Stimulated activated CD8-positive, alpha-beta memory T cell treated with anti-CD3 and anti-CD28 coated beads, Interleukin-7, amount 100 ng/mL, for 1 hour (primary cell): ENCODE results near the gene AUNIP.

Experiments
- DNase-seq, 2 donors: peaks; one replicate each; pipeline ENCODE4 v3.0.0-alpha.2; 2020; ENCODE audit warnings: low read depth in 2 of 2

The AUNIP gene

DNA sequence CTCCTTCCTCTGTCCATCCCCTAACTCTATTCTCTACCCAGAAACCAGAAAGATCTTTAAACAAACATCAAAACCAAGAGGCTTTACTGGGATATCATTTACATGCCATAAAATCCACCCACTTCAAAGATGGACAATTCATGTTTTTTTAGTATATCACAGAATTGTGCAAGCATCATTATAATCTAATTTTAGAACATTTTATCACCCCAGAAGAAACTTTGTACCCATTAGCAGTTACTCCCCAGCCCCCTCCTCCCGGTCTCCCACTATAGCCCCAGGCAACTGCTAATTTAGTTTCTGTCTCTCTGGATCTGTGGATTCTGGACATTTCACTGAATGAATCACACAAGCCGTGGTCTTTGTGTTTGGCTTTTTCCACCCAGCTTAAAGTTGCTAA lies 64.0 kb downstream of the AUNIP start:
- no peak for DNase-seq

DNA sequence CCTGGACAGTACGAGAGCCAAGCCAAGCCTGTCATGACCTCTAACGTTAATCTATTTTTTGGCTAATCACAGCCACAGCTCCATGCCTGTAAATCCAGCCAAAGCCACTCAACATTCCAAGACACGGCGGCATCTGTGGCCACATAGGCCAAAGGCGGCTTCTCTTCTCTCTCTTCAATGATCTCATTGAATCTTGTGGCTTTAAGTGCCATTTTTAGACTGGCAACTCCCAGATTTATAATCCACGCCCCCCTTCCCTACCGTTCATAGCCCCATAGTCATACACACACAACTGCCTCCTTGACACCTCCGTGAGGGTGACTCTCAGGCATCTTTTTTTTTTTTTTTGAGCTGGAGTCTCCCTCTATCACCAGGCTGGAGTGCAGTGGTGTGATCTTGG lies 64.9 kb downstream of the AUNIP start:
- no peak for DNase-seq

DNA sequence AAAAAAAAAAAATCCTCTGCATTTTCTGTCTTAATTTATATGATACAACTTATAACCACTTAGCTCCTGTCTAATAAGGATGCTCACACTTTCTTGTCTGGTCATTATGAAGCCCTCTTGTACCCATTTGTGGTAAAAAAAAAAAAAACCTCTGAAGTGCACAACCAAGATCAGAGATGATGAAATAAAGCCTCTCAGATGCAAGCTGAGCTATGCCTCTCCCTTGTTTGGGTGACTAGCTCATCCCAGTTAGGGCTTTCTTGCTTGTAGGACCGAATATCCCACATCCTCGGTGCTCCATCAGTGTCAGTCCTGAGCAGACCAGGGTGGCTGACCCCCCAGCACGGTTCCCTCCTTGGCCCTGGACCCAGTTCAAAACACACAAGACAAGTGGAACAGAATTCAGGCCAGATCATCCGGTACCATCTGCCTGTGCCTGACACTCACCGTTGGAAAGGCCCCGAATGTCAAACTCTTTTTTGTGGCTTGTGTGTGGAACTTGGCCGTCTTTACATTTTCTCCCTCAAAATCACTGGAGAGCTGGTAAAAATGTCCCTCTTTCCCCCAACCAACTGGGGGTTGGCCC lies 65.6 kb downstream of the AUNIP start:
- DNase-seq: no peak

DNA sequence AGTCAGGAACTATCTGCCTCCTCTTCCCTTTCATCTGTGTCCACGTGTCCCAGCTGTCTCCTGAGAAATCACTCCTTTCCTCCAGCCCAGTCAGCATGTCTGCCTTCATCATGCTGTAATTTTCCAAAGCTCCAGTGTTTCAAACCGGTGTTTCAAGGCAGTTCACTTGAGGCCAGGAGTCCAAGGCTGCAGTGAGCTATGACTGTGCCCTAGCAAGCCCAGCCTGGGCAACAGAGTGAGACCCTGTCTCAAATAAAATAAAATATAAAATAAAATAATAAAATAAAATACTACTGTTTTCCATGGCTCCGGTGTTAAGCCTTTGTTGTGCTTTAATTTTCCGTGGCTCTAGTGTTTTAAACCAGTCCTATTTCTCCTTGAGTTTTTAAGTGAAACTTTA lies 67.1 kb downstream of the AUNIP start:
- DNase-seq: no peak

DNA sequence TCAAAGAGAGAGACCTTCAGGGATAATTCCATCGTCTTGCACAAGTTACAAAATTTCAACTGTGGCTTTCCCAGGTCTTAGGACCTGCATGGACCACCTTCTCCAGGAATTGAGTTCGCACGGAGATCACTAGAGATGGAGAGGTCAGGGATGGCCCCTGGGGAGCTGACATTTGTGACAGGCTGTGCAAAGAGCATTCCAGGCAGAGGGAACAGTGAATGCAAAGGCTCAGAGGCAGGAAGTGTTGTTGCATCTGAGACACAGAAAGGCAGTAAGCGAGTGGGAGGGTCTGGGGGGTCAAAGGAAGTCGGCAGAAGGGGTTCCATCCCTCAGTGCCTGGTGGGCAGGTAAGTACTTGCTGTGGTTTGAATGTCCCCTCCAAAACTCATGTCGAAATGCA lies 68.8 kb downstream of the AUNIP start:
- no peak for DNase-seq

DNA sequence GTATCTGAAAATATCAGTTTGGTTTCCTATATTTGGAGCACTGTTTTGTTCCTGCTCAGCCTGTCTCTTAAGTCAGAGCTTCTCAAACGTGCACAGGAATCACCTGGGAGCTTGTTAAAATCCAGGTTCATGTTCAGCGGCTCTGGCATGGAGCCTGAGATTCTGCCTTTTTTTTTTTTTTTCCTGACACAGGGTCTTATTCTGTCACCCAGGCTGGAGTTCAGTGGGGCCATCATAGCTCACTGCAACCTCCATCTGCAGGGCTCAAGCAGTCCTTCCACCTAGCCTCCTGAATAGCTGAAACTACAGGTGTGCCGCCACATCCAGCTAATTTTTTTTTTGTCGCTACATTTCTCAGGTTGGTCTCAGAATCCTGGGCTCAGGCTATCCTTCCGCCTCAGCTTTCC lies 71.5 kb downstream of the AUNIP start:
- no peak for DNase-seq

DNA sequence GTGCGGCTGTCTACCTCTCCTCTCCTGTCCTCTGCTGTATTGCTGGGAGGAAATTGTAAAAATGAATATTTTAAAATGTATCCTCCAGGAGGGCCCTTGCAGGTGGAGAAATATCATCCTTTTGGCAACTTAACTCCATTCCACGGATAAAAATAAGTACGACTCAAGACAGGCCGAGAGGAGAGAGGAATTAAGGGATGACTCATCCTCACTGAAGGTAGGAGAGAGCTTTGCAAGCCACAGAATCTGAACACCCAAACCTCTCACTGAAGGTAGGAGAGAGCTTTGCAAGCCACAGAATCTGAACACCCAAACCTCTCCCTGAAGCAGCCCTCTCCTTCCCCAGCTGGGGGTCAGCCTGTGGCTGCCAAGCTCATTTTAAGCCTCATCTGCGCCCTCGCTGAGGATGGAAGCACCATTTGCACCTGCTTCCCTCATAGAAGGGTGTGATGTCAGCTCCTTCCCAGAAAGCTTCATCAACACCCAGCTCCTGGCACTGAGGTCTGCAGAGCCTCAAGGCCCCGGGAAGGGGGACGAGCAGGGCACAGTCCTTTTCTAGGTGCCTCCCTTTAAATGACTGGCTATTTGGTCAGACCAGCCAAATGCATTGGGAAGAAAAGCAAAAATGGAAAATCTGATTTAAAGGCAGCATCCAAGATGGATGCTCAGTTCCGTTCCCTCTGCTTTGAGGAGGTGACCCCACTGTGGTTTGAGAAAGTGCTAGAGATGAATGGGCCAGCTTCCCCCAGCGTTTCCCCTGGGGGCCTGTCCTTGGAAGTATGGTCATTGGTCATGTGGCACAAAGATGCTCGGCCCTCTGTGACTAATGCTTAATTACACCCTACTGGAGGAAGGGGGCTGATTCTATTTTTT lies 72.1 kb downstream of the AUNIP start:
- DNase-seq: no peak

DNA sequence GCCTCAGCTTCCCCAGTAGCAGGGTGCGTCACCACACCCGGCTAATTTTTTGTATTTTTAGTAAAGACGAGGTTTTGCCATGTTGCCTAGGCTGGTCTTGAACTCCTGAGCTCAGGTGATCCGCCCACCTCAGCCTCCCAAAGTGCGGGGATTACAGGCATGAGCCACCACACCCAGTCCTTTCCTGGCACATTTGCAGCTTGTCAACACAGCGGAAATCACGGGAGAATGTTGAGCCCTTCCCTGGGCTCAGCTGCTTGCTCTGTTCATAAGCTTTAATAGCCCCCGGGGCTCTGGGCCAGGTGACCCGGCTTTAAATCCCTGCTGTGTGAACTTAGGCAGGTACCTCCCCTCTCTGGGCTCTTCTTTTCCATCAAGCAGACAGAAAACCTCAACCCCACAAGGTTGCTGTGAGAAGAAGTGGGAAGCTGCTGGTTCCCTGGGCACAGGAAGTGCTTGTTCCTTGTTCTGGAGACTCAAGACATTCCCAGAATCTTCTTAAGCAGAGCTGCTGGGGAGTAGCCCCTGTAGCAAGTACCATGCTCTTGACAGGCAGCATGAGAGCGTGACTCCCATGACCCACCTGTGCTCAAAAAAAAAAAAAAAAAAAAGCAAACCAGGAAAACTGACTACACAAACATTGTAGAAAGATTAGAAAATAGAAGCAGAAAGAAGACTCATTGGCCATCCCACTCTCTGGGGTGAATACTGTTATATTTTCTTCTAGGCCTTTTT lies 73.8 kb downstream of the AUNIP start:
- no peak for DNase-seq

DNA sequence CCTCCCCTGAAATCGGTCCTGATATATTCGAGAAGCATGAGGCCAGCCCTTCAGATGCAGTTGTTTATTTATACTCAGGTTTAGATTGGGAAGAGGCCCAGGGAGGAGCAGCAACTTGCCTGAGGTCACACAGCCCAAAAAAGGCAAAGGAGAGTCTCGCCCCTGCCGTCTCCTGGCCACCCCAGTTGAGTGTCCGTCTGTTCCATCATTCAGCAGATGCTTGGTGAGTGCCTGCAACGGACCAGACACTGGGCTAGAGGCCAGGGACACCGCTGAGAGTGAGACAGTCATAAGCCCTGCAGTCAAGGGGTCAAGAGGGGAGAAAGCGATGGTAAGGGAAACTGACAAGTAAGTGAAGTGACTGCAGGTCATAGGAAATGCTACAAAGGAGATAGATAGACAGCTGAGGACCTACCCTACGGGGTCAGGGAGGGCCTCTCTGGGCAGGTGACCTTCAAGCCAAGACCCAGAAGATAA lies 74.6 kb downstream of the AUNIP start:
- no peak for DNase-seq
